ENCODE data around the gene HRH1.
"Not testable (repeated sequence)": the region's sequence is repeated elsewhere in the genome, so short reads cannot be mapped to it uniquely, and the experiment has no call there.

DNA sequence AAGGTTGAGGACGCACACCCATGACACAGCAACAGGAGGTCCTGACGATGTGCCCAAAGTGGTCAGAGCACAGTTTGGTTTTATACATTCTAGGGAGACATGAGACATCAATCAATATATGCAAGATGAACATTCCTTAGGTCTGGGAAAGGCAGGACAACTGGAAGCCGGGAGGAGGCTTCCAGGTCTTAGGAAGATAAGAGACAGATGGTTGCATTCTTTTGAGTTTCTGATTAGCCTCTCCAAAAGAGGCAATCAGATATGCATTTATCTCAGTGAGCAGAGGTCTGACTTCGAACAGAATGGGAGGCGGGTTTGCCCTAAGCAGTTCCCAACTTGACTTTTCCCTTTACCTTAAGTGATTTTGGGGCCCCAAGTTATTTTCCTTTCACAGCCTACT, 101.2 kb downstream of the HRH1 start:
- TF ChIP-seq, protein P1, sequence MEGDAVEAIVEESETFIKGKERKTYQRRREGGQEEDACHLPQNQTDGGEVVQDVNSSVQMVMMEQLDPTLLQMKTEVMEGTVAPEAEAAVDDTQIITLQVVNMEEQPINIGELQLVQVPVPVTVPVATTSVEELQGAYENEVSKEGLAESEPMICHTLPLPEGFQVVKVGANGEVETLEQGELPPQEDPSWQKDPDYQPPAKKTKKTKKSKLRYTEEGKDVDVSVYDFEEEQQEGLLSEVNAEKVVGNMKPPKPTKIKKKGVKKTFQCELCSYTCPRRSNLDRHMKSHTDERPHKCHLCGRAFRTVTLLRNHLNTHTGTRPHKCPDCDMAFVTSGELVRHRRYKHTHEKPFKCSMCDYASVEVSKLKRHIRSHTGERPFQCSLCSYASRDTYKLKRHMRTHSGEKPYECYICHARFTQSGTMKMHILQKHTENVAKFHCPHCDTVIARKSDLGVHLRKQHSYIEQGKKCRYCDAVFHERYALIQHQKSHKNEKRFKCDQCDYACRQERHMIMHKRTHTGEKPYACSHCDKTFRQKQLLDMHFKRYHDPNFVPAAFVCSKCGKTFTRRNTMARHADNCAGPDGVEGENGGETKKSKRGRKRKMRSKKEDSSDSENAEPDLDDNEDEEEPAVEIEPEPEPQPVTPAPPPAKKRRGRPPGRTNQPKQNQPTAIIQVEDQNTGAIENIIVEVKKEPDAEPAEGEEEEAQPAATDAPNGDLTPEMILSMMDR (IDR thresholded peaks at IDR 0.05), result not testable (repeated sequence)
- not testable (repeated sequence) for TF ChIP-seq POLR2A (IDR thresholded peaks at IDR 0.05)

All from uterus (tissue), 2 donors.